ENCODE results near the gene ADCY4.

Gene ADCY4

GRCh38 chr14:24369463-24369862 is 34.6 kb upstream of the ADCY4 start:
- no peak overlapping the region for H3K27ac ChIP-seq
- no peak for TF ChIP-seq CTCF (IDR thresholded peaks at IDR 0.05)
- TF ChIP-seq ZFX (IDR thresholded peaks at IDR 0.05; ENCODE audit: borderline replicate concordance) = no peak

- no peak for TF ChIP-seq ZFX (IDR thresholded peaks at IDR 0.05; ENCODE audit: borderline replicate concordance)
- no peak for TF ChIP-seq CTCF (IDR thresholded peaks at IDR 0.05)
- no peak overlapping the region for H3K27ac ChIP-seq
These were observed 33.8 kb upstream of the ADCY4 start for GRCh38 chr14:24368562-24369252.

GRCh38 chr14:24368212-24368561 is 33.3 kb upstream of the ADCY4 start:
- peak overlapping the region; percentile 97 for H3K27ac ChIP-seq
- TF ChIP-seq ZFX (IDR thresholded peaks at IDR 0.05; ENCODE audit: borderline replicate concordance) = no peak
- no peak for TF ChIP-seq CTCF (IDR thresholded peaks at IDR 0.05)

- H3K27ac ChIP-seq = peak within 1 kb of the TSS; percentile 97
- no peak for TF ChIP-seq ZFX (IDR thresholded peaks at IDR 0.05; ENCODE audit: borderline replicate concordance)
- TF ChIP-seq CTCF (IDR thresholded peaks at IDR 0.05) = no peak
These were observed 32.8 kb upstream of the ADCY4 start, which contains the start of gene NFATC4 for GRCh38 chr14:24367514-24368211. Gene NFATC4 (plus strand): TSS chr14:24368184. CDS start chr14:24368341, 157 bp downstream.

- TF ChIP-seq ZFX (IDR thresholded peaks at IDR 0.05; ENCODE audit: borderline replicate concordance) (no peak), CTCF (IDR thresholded peaks at IDR 0.05) (no peak)
- peak overlapping the region; percentile 97 for H3K27ac ChIP-seq
These were observed 32.0 kb upstream of the ADCY4 start for GRCh38 chr14:24366721-24367513.

GRCh38 chr14:24366413-24366720 is 31.5 kb upstream of the ADCY4 start:
- TF ChIP-seq ZFX (IDR thresholded peaks at IDR 0.05; ENCODE audit: borderline replicate concordance) = no peak
- no peak for TF ChIP-seq CTCF (IDR thresholded peaks at IDR 0.05)
- peak overlapping the region; percentile 97 for H3K27ac ChIP-seq
